Mucosa of descending colon (tissue), 3 donors: Measurements from ENCODE around the gene CCL14. TPM values are rescaled to one million over a fixed set of nuclear protein-coding genes. Genes with fewer than 3 reads are reported as not detected.
A peak's percentile ranks its signal among the peaks of the same experiment; 100 is the strongest.

Experiments
- ATAC-seq: fragments of 200-7000 bp; cut with Tn5 transposase; one replicate; pipeline ENCODE4 v1.9.1; 2020; ENCODE audit warnings: mild to moderate bottlenecking, moderate library complexity
- DNase-seq, 3 donors: peaks; one replicate each; pipeline ENCODE4 v3.0.0-alpha.2; 2020
- H3K36me3 ChIP-seq: fragments of 200-600 bp; one replicate; pipeline ENCODE4 v1.8.0; 2021; ENCODE audit warnings: low read depth, mild to moderate bottlenecking
- H3K4me1 ChIP-seq: fragments of 200-600 bp; one replicate; pipeline ENCODE4 v1.8.0; 2021; ENCODE audit warnings: low read depth, mild to moderate bottlenecking
- H3K4me3 ChIP-seq: fragments of 200-600 bp; one replicate; pipeline ENCODE4 v1.8.0; 2021; ENCODE audit warnings: mild to moderate bottlenecking
- H3K9me3 ChIP-seq: fragments of 200-600 bp; one replicate; pipeline ENCODE4 v1.8.0; 2021; ENCODE audit warnings: mild to moderate bottlenecking
- intact Hi-C, 2 donors: fragments of 100-400 bp; cut with DNase I in 1 of 2; cut with micrococcal nuclease in 1 of 2; formaldehyde crosslinking; loops; one replicate each; pipeline versions ENCODE4 v1.11.0 to v1.11.1; 2022; cut with DNase I, micrococcal nuclease
- total RNA-seq, 3 donors: library from RNA; stranded (reverse); fragmentation: NEBNext Ultra II Directional in 2 of 3; extraction: Animal tissue kit (Norgen Biotek cat#: 25700) in 2 of 3; gene quantifications; one replicate each; pipeline versions ENCODE4 v1.2.1 to v1.2.4, GENCODE V29; 2021 to 2023
- TF ChIP-seq, protein P1 (sequence below): fragments of 200-600 bp; IDR thresholded peaks from one replicate; pipeline ENCODE4 v1.8.0; 2022; ENCODE audit warnings: antibody characterized with exemption, mild to moderate bottlenecking
- donor health status: DM: no; HTN: no; CAD: no; lungs with moderate emphysema.
- donor health status: DM: no; HTN: no; CAD: no.
- donor health status: DM: no; HTN: yes; CAD: no.

The CCL14 gene
- total RNA-seq, 3 donors from 2014 or later = 4.0 to 7.2 (median 6.2) TPM

DNA sequence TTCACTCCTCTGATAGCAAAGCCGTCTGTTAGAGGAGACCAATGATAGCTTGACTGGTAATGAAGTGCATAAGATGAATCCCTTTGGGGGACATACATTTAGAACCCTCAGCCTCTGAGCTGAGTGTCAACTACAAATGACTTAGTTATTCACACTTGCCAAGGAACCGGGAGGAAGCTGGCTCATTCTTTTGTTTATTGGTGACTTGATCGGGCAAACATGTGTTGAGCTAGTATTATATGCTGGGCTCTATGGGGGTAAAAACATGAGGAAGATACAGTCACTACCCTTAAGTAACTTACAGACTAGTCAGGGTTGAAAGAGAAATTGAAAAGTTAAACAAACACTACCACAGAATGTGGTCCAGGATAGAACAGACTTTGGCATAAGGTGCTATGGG lies 8.2 kb downstream of the CCL14 start:
- intact Hi-C loops = loop anchor here in 1 of 2 donors (10.0 kb wide), 2 partner anchors 96 to 166 kb away; no protein-coding TSS in a partner anchor
- no peak overlapping the region for H3K4me3 ChIP-seq
- ATAC-seq (no peak), DNase-seq (no peak)
- no peaks in the 10 kb centered on the region for H3K36me3 ChIP-seq
- peaks cover 11% of the 10 kb centered on the region for H3K4me1 ChIP-seq
- TF ChIP-seq, protein P1, sequence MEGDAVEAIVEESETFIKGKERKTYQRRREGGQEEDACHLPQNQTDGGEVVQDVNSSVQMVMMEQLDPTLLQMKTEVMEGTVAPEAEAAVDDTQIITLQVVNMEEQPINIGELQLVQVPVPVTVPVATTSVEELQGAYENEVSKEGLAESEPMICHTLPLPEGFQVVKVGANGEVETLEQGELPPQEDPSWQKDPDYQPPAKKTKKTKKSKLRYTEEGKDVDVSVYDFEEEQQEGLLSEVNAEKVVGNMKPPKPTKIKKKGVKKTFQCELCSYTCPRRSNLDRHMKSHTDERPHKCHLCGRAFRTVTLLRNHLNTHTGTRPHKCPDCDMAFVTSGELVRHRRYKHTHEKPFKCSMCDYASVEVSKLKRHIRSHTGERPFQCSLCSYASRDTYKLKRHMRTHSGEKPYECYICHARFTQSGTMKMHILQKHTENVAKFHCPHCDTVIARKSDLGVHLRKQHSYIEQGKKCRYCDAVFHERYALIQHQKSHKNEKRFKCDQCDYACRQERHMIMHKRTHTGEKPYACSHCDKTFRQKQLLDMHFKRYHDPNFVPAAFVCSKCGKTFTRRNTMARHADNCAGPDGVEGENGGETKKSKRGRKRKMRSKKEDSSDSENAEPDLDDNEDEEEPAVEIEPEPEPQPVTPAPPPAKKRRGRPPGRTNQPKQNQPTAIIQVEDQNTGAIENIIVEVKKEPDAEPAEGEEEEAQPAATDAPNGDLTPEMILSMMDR = no peak
- H3K9me3 ChIP-seq = no peaks in the 10 kb centered on the region

- no peak for ATAC-seq
- intact Hi-C loops = loop anchor here in 1 of 2 donors (10.0 kb wide), 2 partner anchors 97 to 167 kb away; no protein-coding TSS in a partner anchor
Measured at GRCh38 chr17:35977509-35977908, 9.0 kb downstream of the CCL14 start.

DNA sequence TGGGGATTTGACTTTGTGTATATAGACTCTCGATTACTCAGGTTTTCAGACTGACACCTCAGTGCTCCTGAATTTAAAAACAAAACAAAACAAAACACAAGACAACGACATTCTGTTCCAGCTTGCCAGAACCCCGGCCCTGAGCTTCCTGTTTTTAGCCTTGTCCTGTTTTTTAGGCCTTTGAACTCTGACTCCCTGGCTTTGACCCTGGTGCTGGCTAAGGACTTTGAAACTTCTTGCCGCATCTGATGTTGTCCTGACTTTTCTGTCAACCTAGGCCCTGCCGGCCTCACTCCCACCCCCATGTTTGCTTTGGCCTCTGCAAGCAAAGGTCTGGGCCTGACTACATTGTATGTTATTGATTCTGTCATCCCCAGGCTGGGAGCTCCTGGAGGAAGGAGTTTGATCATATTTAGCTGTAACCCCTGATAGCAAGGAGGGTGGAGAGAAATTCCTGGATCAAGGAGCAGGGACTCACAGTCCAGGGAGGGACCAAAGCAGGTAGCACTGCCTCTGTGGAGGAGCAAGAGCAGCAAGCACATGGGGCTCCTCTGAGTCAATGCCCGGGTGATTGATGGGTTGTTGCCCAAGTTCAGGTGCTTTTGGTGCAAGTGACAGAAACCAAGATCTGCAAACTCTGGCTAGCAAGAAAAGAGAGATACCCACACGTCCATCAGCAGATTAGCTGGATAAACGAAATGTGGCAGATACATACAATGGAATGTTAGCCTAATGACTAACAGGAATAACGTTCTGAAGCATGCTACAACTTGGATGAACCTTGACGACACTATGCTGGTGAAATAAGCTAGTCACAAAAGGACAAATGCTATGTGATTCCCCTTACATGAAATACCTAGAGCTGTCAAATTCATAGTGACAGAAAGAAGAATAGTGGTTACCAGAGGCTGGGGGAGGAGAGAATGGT lies 12.9 kb downstream of the CCL14 start:
- intact Hi-C loops = loop anchor here in 1 of 2 donors (10.0 kb wide), 2 partner anchors 101 to 171 kb away; no protein-coding TSS in a partner anchor
- peak in 1 of 3 donors; percentile 22 for DNase-seq

More at GRCh38 chr17:35977509-35977908, 9.0 kb downstream of the CCL14 start:
- TF ChIP-seq, protein P1 = no peak
- Histone ChIP-seq H3K4me3 (no peak overlapping the region), H3K9me3 (no peaks in the 10 kb centered on the region), H3K4me1 (peaks cover 17% of the 10 kb centered on the region), H3K36me3 (no peaks in the 10 kb centered on the region)
- DNase-seq = no peak

DNA sequence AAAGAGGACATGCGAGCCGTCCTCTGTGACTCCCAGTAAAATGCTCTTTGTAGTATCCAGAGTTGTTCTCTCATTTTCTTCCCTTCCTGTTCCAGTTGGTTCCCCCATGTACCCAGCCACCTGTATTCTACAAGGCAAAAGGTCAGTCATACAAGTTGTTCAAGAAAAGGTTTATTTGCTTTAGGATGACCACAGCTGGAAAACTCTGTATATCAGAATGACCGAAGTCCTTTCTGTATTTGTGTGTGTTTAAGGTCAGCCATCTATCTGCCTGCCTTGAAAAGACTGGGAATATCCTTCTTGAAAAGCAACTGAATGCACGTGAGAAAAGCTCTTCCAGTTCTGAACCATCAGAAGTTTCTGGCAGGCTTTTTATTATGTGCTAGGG lies 13.6 kb downstream of the CCL14 start:
- intact Hi-C loops = loop anchor here in 1 of 2 donors (10.0 kb wide), 2 partner anchors 102 to 172 kb away; no protein-coding TSS in a partner anchor
- TF ChIP-seq, protein P1 = no peak
- Histone ChIP-seq H3K4me3 (no peak overlapping the region), H3K9me3 (no peaks in the 10 kb centered on the region), H3K4me1 (peaks cover 14% of the 10 kb centered on the region), H3K36me3 (no peaks in the 10 kb centered on the region)
- ATAC-seq (peak; percentile 37), DNase-seq (no peak)

More for the DNA sequence above, 12.9 kb downstream of the CCL14 start:
- H3K9me3 ChIP-seq = no peaks in the 10 kb centered on the region
- TF ChIP-seq, protein P1 = no peak
- no peak overlapping the region for H3K4me3 ChIP-seq
- H3K4me1 ChIP-seq = peaks cover 14% of the 10 kb centered on the region
- no peaks in the 10 kb centered on the region for H3K36me3 ChIP-seq
- ATAC-seq = peak; percentile 16

- H3K36me3 ChIP-seq = no peaks in the 10 kb centered on the region
- H3K9me3 ChIP-seq = no peaks in the 10 kb centered on the region
- H3K4me1 ChIP-seq = peaks cover 14% of the 10 kb centered on the region
- intact Hi-C loops = loop anchor here in 1 of 2 donors (10.0 kb wide), 2 partner anchors 102 to 172 kb away; no protein-coding TSS in a partner anchor
- TF ChIP-seq, protein P1 = no peak
- H3K4me3 ChIP-seq = no peak overlapping the region
- DNase-seq (no peak), ATAC-seq (no peak)
Measured at GRCh38 chr17:35972535-35972934, 14.0 kb downstream of the CCL14 start.
